Measurements from ENCODE around the gene FASN.

DNA sequence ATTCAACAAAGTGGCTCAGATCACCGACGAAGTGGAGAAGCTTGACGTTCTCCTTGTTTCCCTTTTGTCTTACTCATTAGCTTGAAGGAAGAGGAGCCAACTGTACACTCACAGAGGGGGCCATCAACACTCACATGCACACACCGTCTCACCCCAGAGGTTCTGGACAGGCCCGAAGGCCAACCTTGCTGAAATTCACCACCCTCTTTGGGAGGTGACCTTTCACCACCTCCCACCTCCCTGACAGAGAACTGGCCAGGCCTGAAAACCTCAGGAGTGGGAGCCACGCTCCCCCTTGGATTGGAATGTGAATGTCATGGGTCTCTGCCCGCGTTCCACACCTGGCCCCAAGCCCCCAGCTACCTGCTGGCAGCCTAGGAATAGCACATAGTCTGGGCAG lies 62.5 kb downstream of the FASN start:
- TF ChIP-seq EZH2phosphoT487 (IDR thresholded peaks at IDR 0.05; ENCODE audit: insufficient read depth, low read depth) (no peak), EZH2 (IDR thresholded peaks at IDR 0.05; ENCODE audit: insufficient read depth, poor library complexity, severe bottlenecking) (no peak)

Data from GM23248 (cell line).